ENCODE results near the gene SPATS2. TPM values are rescaled to one million over a fixed set of nuclear protein-coding genes. Genes with fewer than 3 reads are reported as not detected.

The SPATS2 gene
- total RNA-seq, 1 experiment from 2014 or later: 31.9 TPM

DNA sequence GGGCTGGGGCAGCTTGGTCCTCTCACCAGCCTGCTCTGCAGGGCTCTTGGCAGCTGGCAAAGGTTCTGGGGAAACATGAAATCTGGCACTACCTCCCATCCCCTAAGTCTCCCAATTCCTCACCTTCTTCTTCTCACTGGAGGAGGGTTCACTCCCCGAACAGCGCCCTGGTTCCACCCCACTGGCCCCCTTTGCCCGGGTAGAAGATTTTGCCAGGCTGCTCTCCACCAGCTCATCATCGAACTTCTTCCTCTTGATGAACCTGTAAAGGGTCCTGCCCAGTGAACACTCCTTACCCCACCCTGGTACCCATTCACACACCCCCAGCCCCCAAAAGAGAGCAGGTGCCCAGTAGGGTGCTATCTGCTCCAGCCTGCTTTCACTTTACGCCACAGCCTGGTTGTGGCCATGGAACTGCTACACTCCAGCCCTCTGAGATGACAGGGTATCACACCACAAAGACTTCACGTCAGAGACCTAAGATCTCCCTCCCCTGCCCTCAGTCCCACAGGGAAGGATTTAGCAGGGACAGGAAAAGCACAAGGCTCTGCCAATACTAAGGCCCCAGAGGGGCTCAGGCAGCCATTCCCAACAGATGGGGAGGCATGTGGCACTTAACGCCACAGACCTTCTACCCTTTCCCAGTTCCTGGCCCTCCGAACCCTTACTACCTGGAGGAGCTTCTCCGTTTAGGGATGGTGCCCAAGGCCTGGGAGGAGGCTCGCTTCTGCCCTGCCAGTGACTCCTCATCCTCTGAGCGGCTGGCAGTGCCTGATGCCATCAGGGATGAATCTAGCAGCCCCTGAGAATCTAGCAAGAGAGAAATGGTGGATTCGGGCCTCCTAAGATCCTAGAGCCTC, 198.4 kb downstream of the SPATS2 start:
- DNase-seq: peak; percentile 14
- no peak overlapping the region for H3K4me3 ChIP-seq (ENCODE audit: insufficient read depth, low read depth, low read length)
- peaks cover 36% of the 10 kb centered on the region for H3K36me3 ChIP-seq (replicated peaks; ENCODE audit: control insufficient read depth, insufficient read depth, low read length)
- no peaks in the 10 kb centered on the region for H3K27me3 ChIP-seq (ENCODE audit: control insufficient read depth, insufficient read depth, low read length)

DNA sequence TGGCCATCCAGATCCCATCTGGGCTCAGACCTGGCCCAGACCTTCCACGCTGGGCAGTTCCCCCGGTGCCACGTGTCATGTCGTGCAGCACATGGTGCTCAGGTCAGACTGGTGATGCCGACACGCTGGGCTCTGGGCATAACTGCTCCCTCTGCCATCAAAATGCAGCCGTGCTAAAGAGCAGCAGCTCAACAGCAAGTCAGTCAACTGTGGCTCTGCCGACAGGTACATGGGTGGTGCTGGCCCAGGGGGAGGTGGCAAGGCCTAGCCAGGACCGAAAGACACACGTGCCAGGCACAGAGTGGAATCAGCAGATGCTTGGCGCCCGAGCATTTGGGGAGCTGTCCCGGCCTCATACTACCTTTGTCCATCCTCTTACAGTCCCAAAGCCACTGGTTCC, 199.1 kb downstream of the SPATS2 start:
- DNase-seq: no peak
- Histone ChIP-seq H3K27me3 (ENCODE audit: control insufficient read depth, insufficient read depth, low read length) (no peaks in the 10 kb centered on the region), H3K4me3 (ENCODE audit: insufficient read depth, low read depth, low read length) (no peak overlapping the region), H3K36me3 (replicated peaks; ENCODE audit: control insufficient read depth, insufficient read depth, low read length) (peaks cover 30% of the 10 kb centered on the region)

DNA sequence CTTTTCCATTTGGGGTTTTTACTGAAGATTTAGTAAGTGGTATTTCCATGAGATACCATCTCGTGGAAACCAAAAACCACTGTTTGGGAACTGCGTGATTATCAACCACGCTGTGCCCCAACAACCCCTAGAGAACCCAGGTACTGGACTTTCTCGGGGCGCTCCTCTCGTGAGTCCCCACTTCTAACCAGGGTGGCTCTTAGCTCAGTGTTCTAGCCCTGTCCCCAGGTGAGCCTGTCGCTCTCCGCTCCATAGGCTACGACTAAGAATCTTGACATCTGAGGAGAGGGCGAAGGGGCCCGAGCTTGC, 200.0 kb downstream of the SPATS2 start:
- Histone ChIP-seq H3K27me3 (ENCODE audit: control insufficient read depth, insufficient read depth, low read length) (no peaks in the 10 kb centered on the region), H3K4me3 (ENCODE audit: insufficient read depth, low read depth, low read length) (peak overlapping the region; percentile 71), H3K36me3 (replicated peaks; ENCODE audit: control insufficient read depth, insufficient read depth, low read length) (peaks cover 28% of the 10 kb centered on the region)
- no peak for DNase-seq

DNA sequence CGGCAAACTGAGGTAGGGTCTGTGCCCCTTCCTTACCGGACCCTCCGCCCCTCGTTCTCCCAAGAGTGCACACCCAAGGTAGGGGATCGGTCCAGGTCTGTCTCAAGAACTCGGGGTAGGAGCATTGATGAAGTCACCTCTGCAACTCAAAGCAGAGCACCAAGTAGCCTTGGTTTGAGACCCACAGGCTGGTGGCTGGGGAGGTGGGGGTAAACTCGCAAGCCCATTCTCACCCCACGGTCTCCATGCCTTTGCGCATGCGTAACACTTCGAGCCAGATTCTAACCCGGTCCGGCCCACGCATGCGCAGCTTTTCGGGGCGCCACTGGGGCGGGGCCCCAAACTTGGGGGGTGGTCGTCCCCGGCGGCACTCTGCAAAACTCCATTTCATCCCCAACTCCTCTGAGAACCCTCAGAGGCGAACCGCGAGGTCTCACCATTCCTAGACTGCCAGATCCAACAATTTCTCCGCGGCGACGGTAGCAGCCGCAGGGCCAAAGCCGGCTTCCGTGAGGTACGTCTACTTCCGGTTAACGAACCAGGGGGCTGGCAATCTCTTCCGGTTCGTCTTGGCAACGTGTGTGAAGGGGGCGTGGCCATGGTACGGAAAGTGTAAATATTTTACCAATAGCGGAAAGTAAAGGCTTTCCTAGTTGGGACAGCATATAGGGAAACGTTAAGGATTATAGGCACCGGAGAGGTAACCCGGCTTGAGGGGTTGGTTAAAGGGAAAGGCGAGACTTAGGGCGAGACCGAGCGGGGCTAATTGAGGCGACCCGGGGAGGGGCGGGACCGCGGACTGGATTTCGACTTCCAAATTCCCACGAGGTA, 200.6 kb downstream of the SPATS2 start, which contains the start of gene MCRS1:
Gene MCRS1 (minus strand): TSS at position 532 of the 831 bp plus-strand sequence. CDS start 1,411 bp downstream, outside the sequence.
- H3K27me3 ChIP-seq (ENCODE audit: control insufficient read depth, insufficient read depth, low read length): no peaks in the 10 kb centered on the region
- H3K4me3 ChIP-seq (ENCODE audit: insufficient read depth, low read depth, low read length): peak within 1 kb of the TSS; percentile 71
- H3K36me3 ChIP-seq (replicated peaks; ENCODE audit: control insufficient read depth, insufficient read depth, low read length): peaks cover 23% of the 10 kb centered on the region

DNA sequence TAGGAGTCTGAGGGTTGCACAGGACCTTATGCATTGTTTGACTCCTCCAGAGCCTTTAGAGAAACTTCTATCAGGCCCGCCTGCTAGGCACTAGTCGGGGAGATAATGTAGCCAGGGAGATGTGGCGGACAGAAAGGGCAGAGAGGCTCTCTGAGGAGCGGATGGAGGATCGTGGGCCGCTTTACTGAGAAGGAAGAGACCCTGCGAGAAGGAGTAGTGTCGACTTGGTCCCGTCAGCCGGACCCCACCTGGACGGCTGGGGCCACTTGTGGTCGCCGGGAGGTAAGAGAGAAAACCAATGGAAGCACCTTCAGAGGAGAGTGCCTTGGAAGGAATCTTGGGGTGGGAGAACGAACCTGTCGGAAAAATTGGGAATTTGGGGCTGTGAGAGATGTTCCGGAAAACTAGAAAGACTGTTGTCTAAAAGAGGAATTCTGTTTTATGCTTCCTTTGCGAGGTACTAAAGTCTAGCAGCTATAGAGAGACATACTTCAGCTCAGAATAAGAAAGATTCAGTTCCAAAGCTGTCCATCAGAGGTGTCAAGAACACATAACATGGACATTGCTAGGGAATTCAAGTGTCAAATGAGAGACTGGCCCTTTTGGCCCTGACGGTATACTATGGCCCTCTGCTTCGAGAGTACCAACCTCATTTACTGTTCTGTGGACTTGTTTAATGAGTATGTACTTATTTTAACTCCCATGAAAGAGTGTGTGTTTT, 201.3 kb downstream of the SPATS2 start:
- Histone ChIP-seq H3K36me3 (replicated peaks; ENCODE audit: control insufficient read depth, insufficient read depth, low read length) (peaks cover 16% of the 10 kb centered on the region), H3K27me3 (ENCODE audit: control insufficient read depth, insufficient read depth, low read length) (no peaks in the 10 kb centered on the region), H3K4me3 (ENCODE audit: insufficient read depth, low read depth, low read length) (peak overlapping the region; percentile 71)
- DNase-seq: peak; percentile 45

More for the DNA sequence above, 200.6 kb downstream of the SPATS2 start, which contains the start of gene MCRS1:
- DNase-seq: peak; percentile 98

Other genes starting within 250 kb of the SPATS2 start
- 3,556 and 4,028 TPM in 2 replicates for gene TUBA1B, start 236.1 kb upstream of the SPATS2 start, total RNA-seq (2014; rRNA removed; shearing (Covaris generic))
- 268 and 321 TPM in 2 replicates for gene TUBA1A, start 178.4 kb upstream of the SPATS2 start, total RNA-seq (2014; rRNA removed; shearing (Covaris generic))
- gene TUBA1C, start 102.4 kb upstream of the SPATS2 start, total RNA-seq (2014; rRNA removed; shearing (Covaris generic)): 1,301 and 1,698 TPM in 2 replicates
- gene PRPH, start 72.3 kb upstream of the SPATS2 start, total RNA-seq (2014; rRNA removed; shearing (Covaris generic)): 2.5 and 5.1 TPM in 2 replicates
- 46.1 and 48.0 TPM in 2 replicates for gene TROAP, start 44.2 kb upstream of the SPATS2 start, total RNA-seq (2014; rRNA removed; shearing (Covaris generic))
- 1.1 and 3.3 TPM in 2 replicates for gene C1QL4, start 30.3 kb upstream of the SPATS2 start, total RNA-seq (2014; rRNA removed; shearing (Covaris generic))
- 0.15 and 0.35 TPM in 2 replicates for gene DNAJC22, start 20.6 kb upstream of the SPATS2 start, total RNA-seq (2014; rRNA removed; shearing (Covaris generic))
- gene KCNH3, start 171.6 kb downstream of the SPATS2 start, total RNA-seq (2014; rRNA removed; shearing (Covaris generic)): 0.97 TPM in 1 of 2 replicates, not detected in the other
- 113 and 124 TPM in 2 replicates for gene MCRS1, start 200.7 kb downstream of the SPATS2 start, total RNA-seq (2014; rRNA removed; shearing (Covaris generic))
- 0.11 and 0.21 TPM in 2 replicates for gene FAM186B, start 238.2 kb downstream of the SPATS2 start, total RNA-seq (2014; rRNA removed; shearing (Covaris generic))